ENCODE results near the gene CD3E.

CD3E gene

DNA sequence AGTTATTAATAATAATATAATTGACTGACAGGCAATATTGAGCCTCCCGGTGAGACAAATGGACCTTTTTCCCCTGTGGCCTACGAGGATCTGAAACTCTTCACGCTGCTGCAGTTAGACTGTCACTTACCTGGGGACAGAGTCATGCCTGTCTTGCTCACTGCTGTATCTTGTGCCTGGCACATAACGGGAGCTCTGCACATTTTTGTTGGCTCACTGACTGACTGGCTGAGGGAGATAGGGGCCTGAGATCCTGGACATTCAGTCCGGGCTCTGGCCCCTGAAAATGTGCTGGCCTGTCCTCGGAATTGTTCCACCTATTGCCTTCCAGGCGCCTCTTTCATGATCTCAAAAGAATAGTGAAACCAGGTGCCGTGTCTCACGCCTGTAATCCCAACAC, 38.7 kb downstream of the CD3E start:
- H2BK120ac ChIP-seq (ENCODE audit: low read depth, low read length): no peak overlapping the region
- H2BK12ac ChIP-seq (ENCODE audit: low read length in 2 of 2): no peak overlapping the region
- H2AK5ac ChIP-seq (ENCODE audit: low read length, severe bottlenecking): no peak overlapping the region
- H3K23ac ChIP-seq (ENCODE audit: low read length in 2 of 2): no peak overlapping the region
- H2BK15ac ChIP-seq (ENCODE audit: low read depth, poor library complexity, severe bottlenecking): no peak overlapping the region
- H2BK5ac ChIP-seq (ENCODE audit: low read depth, low read length, poor library complexity, severe bottlenecking): no peak overlapping the region
- H4K91ac ChIP-seq (ENCODE audit: low read length): no peak overlapping the region
- no peak overlapping the region for H3K4ac ChIP-seq (ENCODE audit: low read depth in 1 of 2, low read length in 2 of 2)
- H3K4me2 ChIP-seq (ENCODE audit: low read length, poor library complexity, severe bottlenecking): no peak overlapping the region
- H4K8ac ChIP-seq (ENCODE audit: low read length): no peak overlapping the region
- DNase-seq: no peak
- peaks cover 58 to 81% of the 10 kb centered on the region in 2 experiments for H3K27me3 ChIP-seq (ENCODE audit: control insufficient read depth in 1 of 2, insufficient read depth in 1 of 2, low read length in 2 of 2)
- H3K4me1 ChIP-seq (ENCODE audit: control insufficient read depth, insufficient read depth, low read depth, low read length): no peaks in the 10 kb centered on the region
- no peaks in the 10 kb centered on the region for H3K36me3 ChIP-seq (ENCODE audit: control insufficient read depth in 1 of 2, insufficient read depth in 2 of 2, low read depth in 1 of 2, low read length in 2 of 2)
- H3K18ac ChIP-seq (ENCODE audit: low read depth in 1 of 2, low read length in 2 of 2): no peak overlapping the region
- 86% methylated on average over 9 of the region's 9 CpGs for WGBS
- H3K27ac ChIP-seq (ENCODE audit: low read length, poor library complexity, severe bottlenecking): no peak overlapping the region
- no peaks in the 10 kb centered on the region for H3K9me3 ChIP-seq (ENCODE audit: control insufficient read depth, low read length)
- no peak overlapping the region for H2AFZ ChIP-seq (ENCODE audit: low read depth, low read length)
- H3K14ac ChIP-seq (ENCODE audit: low read length in 2 of 2): no peak overlapping the region
- H3K9ac ChIP-seq (ENCODE audit: low read length): no peak overlapping the region
- H3K4me3 ChIP-seq (ENCODE audit: insufficient read depth in 1 of 2, low read depth in 1 of 2, low read length in 2 of 2): no peak overlapping the region
- H3K79me1 ChIP-seq (replicated peaks; ENCODE audit: low read length, poor library complexity, severe bottlenecking): no peaks in the 10 kb centered on the region

DNA sequence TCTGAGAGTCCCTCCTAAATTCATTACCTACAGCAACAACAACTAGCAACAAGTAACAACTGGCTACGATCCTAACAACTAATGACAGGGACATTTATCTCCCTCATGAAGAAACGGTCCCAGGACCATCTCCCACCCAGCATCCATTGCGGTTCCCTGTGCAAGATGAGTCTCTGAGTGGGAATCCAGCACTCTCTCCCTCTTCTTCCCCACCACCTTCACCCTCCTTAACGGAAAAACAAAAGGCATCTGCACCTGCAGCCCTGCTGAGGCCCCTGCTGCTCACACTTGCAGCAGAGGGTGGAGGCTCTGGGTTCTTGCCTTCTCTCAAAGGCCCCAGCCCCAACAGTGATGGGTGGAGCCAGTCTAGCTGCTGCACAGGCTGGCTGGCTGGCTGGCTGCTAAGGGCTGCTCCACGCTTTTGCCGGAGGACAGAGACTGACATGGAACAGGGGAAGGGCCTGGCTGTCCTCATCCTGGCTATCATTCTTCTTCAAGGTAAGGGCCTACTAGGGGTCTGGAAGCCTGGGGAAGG, 39.5 kb downstream of the CD3E start, which contains the start of gene CD3G:
CD3G (plus strand) TSS at position 364 of the 535 bp plus-strand sequence; CDS start at position 444, 80 bp downstream.
- H4K8ac ChIP-seq (ENCODE audit: low read length): no peak within 1 kb of the TSS
- H3K4me2 ChIP-seq (ENCODE audit: low read length, poor library complexity, severe bottlenecking): no peak within 1 kb of the TSS
- WGBS: 73% methylated on average over 6 of the region's 6 CpGs
- H2BK15ac ChIP-seq (ENCODE audit: low read depth, poor library complexity, severe bottlenecking): no peak within 1 kb of the TSS
- no peak within 1 kb of the TSS for H3K4ac ChIP-seq (ENCODE audit: low read depth in 1 of 2, low read length in 2 of 2)
- DNase-seq: no peak
- H3K18ac ChIP-seq (ENCODE audit: low read depth in 1 of 2, low read length in 2 of 2): no peak within 1 kb of the TSS
- H3K9ac ChIP-seq (ENCODE audit: low read length): no peak within 1 kb of the TSS
- H3K14ac ChIP-seq (ENCODE audit: low read length in 2 of 2): no peak within 1 kb of the TSS
- no peak within 1 kb of the TSS for H2BK5ac ChIP-seq (ENCODE audit: low read depth, low read length, poor library complexity, severe bottlenecking)
- no peaks in the 10 kb centered on the region for H3K4me1 ChIP-seq (ENCODE audit: control insufficient read depth, insufficient read depth, low read depth, low read length)
- H3K23ac ChIP-seq (ENCODE audit: low read length in 2 of 2): no peak within 1 kb of the TSS
- no peak within 1 kb of the TSS for H3K27ac ChIP-seq (ENCODE audit: low read length, poor library complexity, severe bottlenecking)
- no peak within 1 kb of the TSS for H2AK5ac ChIP-seq (ENCODE audit: low read length, severe bottlenecking)
- no peak within 1 kb of the TSS for H2BK120ac ChIP-seq (ENCODE audit: low read depth, low read length)
- no peak within 1 kb of the TSS for H2BK12ac ChIP-seq (ENCODE audit: low read length in 2 of 2)
- H3K27me3 ChIP-seq (ENCODE audit: control insufficient read depth in 1 of 2, insufficient read depth in 1 of 2, low read length in 2 of 2): peaks cover 58 to 82% of the 10 kb centered on the region in 2 experiments
- H4K91ac ChIP-seq (ENCODE audit: low read length): no peak within 1 kb of the TSS
- no peaks in the 10 kb centered on the region for H3K36me3 ChIP-seq (ENCODE audit: control insufficient read depth in 1 of 2, insufficient read depth in 2 of 2, low read depth in 1 of 2, low read length in 2 of 2)
- H3K9me3 ChIP-seq (ENCODE audit: control insufficient read depth, low read length): no peaks in the 10 kb centered on the region
- no peaks in the 10 kb centered on the region for H3K79me1 ChIP-seq (replicated peaks; ENCODE audit: low read length, poor library complexity, severe bottlenecking)
- no peak within 1 kb of the TSS for H3K4me3 ChIP-seq (ENCODE audit: insufficient read depth in 1 of 2, low read depth in 1 of 2, low read length in 2 of 2)
- H2AFZ ChIP-seq (ENCODE audit: low read depth, low read length): no peak within 1 kb of the TSS

DNA sequence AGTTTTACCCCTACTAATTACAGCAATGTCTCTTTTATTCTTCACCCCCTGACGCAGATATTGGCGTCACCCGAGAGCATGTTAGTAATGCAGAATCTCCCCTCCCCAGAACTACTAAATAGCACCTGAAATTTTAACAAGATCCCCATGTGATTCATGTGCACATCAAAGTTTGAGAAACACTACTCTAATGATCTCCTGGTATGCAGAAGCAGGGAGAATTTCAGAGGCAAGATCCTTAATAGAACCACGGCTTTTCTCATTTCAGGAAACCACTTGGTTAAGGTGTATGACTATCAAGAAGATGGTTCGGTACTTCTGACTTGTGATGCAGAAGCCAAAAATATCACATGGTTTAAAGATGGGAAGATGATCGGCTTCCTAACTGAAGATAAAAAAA, 44.9 kb downstream of the CD3E start:
- no peaks in the 10 kb centered on the region for H3K36me3 ChIP-seq (ENCODE audit: control insufficient read depth in 1 of 2, insufficient read depth in 2 of 2, low read depth in 1 of 2, low read length in 2 of 2)
- H3K79me1 ChIP-seq (replicated peaks; ENCODE audit: low read length, poor library complexity, severe bottlenecking): no peaks in the 10 kb centered on the region
- no peaks in the 10 kb centered on the region for H3K9me3 ChIP-seq (ENCODE audit: control insufficient read depth, low read length)
- no peak overlapping the region for H3K23ac ChIP-seq (ENCODE audit: low read length in 2 of 2)
- H3K4ac ChIP-seq (ENCODE audit: low read depth in 1 of 2, low read length in 2 of 2): no peak overlapping the region
- no peak overlapping the region for H2BK12ac ChIP-seq (ENCODE audit: low read length in 2 of 2)
- H3K27me3 ChIP-seq (ENCODE audit: control insufficient read depth in 1 of 2, insufficient read depth in 1 of 2, low read length in 2 of 2): peaks cover 39 to 65% of the 10 kb centered on the region in 2 experiments
- H2AFZ ChIP-seq (ENCODE audit: low read depth, low read length): no peak overlapping the region
- no peak overlapping the region for H2BK120ac ChIP-seq (ENCODE audit: low read depth, low read length)
- H2BK5ac ChIP-seq (ENCODE audit: low read depth, low read length, poor library complexity, severe bottlenecking): no peak overlapping the region
- H3K27ac ChIP-seq (ENCODE audit: low read length, poor library complexity, severe bottlenecking): no peak overlapping the region
- H2AK5ac ChIP-seq (ENCODE audit: low read length, severe bottlenecking): no peak overlapping the region
- H4K8ac ChIP-seq (ENCODE audit: low read length): no peak overlapping the region
- H3K4me3 ChIP-seq (ENCODE audit: insufficient read depth in 1 of 2, low read depth in 1 of 2, low read length in 2 of 2): no peak overlapping the region
- WGBS: 81% methylated on average over 6 of the region's 6 CpGs
- no peak overlapping the region for H2BK15ac ChIP-seq (ENCODE audit: low read depth, poor library complexity, severe bottlenecking)
- no peak overlapping the region for H4K91ac ChIP-seq (ENCODE audit: low read length)
- no peak overlapping the region for H3K4me2 ChIP-seq (ENCODE audit: low read length, poor library complexity, severe bottlenecking)
- no peak for DNase-seq
- no peak overlapping the region for H3K18ac ChIP-seq (ENCODE audit: low read depth in 1 of 2, low read length in 2 of 2)
- H3K9ac ChIP-seq (ENCODE audit: low read length): no peak overlapping the region
- no peaks in the 10 kb centered on the region for H3K4me1 ChIP-seq (ENCODE audit: control insufficient read depth, insufficient read depth, low read depth, low read length)
- no peak overlapping the region for H3K14ac ChIP-seq (ENCODE audit: low read length in 2 of 2)

DNA sequence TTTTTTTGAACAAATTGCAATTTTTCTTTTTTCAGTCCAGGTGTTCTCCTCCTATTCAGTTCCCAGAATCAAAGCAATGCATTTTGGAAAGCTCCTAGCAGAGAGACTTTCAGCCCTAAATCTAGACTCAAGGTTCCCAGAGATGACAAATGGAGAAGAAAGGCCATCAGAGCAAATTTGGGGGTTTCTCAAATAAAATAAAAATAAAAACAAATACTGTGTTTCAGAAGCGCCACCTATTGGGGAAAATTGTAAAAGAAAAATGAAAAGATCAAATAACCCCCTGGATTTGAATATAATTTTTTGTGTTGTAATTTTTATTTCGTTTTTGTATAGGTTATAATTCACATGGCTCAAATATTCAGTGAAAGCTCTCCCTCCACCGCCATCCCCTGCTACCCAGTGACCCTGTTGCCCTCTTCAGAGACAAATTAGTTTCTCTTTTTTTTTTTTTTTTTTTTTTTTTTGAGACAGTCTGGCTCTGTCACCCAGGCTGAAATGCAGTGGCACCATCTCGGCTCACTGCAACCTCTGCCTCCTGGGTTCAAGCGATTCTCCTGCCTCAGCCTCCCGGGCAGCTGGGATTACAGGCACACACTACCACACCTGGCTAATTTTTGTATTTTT, 48.7 kb downstream of the CD3E start:
- no peak overlapping the region for H2AFZ ChIP-seq (ENCODE audit: low read depth, low read length)
- H4K91ac ChIP-seq (ENCODE audit: low read length): no peak overlapping the region
- H3K9me3 ChIP-seq (ENCODE audit: control insufficient read depth, low read length): no peaks in the 10 kb centered on the region
- no peak overlapping the region for H3K14ac ChIP-seq (ENCODE audit: low read length in 2 of 2)
- no peak overlapping the region for H2BK12ac ChIP-seq (ENCODE audit: low read length in 2 of 2)
- no peak overlapping the region for H3K9ac ChIP-seq (ENCODE audit: low read length)
- no peak overlapping the region for H3K27ac ChIP-seq (ENCODE audit: low read length, poor library complexity, severe bottlenecking)
- H3K27me3 ChIP-seq (ENCODE audit: control insufficient read depth in 1 of 2, insufficient read depth in 1 of 2, low read length in 2 of 2): peaks cover 20 to 36% of the 10 kb centered on the region in 2 experiments
- no peak overlapping the region for H4K8ac ChIP-seq (ENCODE audit: low read length)
- WGBS: 14% methylated on average over 3 of the region's 6 CpGs
- DNase-seq: peak; percentile 34
- no peak overlapping the region for H3K4ac ChIP-seq (ENCODE audit: low read depth in 1 of 2, low read length in 2 of 2)
- no peak overlapping the region for H3K4me3 ChIP-seq (ENCODE audit: insufficient read depth in 1 of 2, low read depth in 1 of 2, low read length in 2 of 2)
- no peaks in the 10 kb centered on the region for H3K36me3 ChIP-seq (ENCODE audit: control insufficient read depth in 1 of 2, insufficient read depth in 2 of 2, low read depth in 1 of 2, low read length in 2 of 2)
- H3K4me1 ChIP-seq (ENCODE audit: control insufficient read depth, insufficient read depth, low read depth, low read length): no peaks in the 10 kb centered on the region
- no peak overlapping the region for H3K4me2 ChIP-seq (ENCODE audit: low read length, poor library complexity, severe bottlenecking)
- no peak overlapping the region for H2BK15ac ChIP-seq (ENCODE audit: low read depth, poor library complexity, severe bottlenecking)
- no peak overlapping the region for H2BK120ac ChIP-seq (ENCODE audit: low read depth, low read length)
- no peak overlapping the region for H3K18ac ChIP-seq (ENCODE audit: low read depth in 1 of 2, low read length in 2 of 2)
- no peak overlapping the region for H3K23ac ChIP-seq (ENCODE audit: low read length in 2 of 2)
- no peak overlapping the region for H2AK5ac ChIP-seq (ENCODE audit: low read length, severe bottlenecking)
- H3K79me1 ChIP-seq (replicated peaks; ENCODE audit: low read length, poor library complexity, severe bottlenecking): no peaks in the 10 kb centered on the region
- H2BK5ac ChIP-seq (ENCODE audit: low read depth, low read length, poor library complexity, severe bottlenecking): no peak overlapping the region
